Suprapubic skin (tissue), 4 donors: ENCODE measurements around the gene CNR1. TPM values are rescaled to one million over a fixed set of nuclear protein-coding genes. Genes with fewer than 3 reads are reported as not detected.
A peak's percentile ranks its signal among the peaks of the same experiment; 100 is the strongest.

Source experiments
- DNase-seq, 2 donors: peaks; one replicate each; pipeline ENCODE4 v3.0.0-alpha.2; 2019; ENCODE audit warnings: low spot score in 2 of 2
- H3K27ac ChIP-seq: fragments of 200-600 bp; sonication (generic); one replicate; pipeline ENCODE4 v1.5.1; 2019
- H3K27me3 ChIP-seq: fragments of 200-600 bp; sonication (generic); one replicate; pipeline ENCODE4 v1.5.1; 2019
- H3K36me3 ChIP-seq: fragments of 200-600 bp; sonication (generic); one replicate; pipeline ENCODE4 v1.5.1; 2019
- H3K4me1 ChIP-seq: fragments of 200-600 bp; sonication (generic); one replicate; pipeline ENCODE4 v1.5.1; 2019
- H3K4me3 ChIP-seq: fragments of 200-600 bp; sonication (generic); one replicate; pipeline ENCODE4 v1.5.1; 2019; ENCODE audit warnings: mild to moderate bottlenecking
- H3K9me3 ChIP-seq: fragments of 200-600 bp; sonication (generic); one replicate; pipeline ENCODE4 v1.5.1; 2019
- EP300 ChIP-seq: sonication (generic); formaldehyde crosslinking; IDR thresholded peaks from one replicate; pipeline ENCODE4 v1.6.1; 2017; ENCODE audit warnings: antibody characterized with exemption
- POLR2A ChIP-seq, 2 donors: fragments of 450-650 bp; IDR thresholded peaks; one replicate each; pipeline ENCODE4 v1.6.1; 2017; ENCODE audit warnings: antibody characterized with exemption in 2 of 2, mild to moderate bottlenecking in 2 of 2, moderate library complexity in 2 of 2
- POLR2AphosphoS5 ChIP-seq, 3 donors: sonication (generic); formaldehyde crosslinking; IDR thresholded peaks; one replicate each; pipeline ENCODE4 v1.6.1; 2017; ENCODE audit warnings: antibody characterized with exemption in 3 of 3
- WGBS: methylation state at CpG from one replicate; pipeline ENCODE4 v1.1.5; 2018; 5-methylcytosine and 5-hydroxymethylcytosine counted together
- total RNA-seq, 4 donors: library from RNA; depleted of rRNA; stranded (reverse); fragments of >200 nt; gene quantifications; one replicate each; pipeline ENCODE4 v1.1.0, GENCODE V29; 2016
- TF ChIP-seq, protein P1 (sequence below), 2 donors: fragments of 200-600 bp in 1 of 2; fragments of 450-650 bp in 1 of 2; sonication (generic) in 1 of 2; IDR thresholded peaks; one replicate each; pipeline ENCODE4 v1.5.1; 2016 to 2019; ENCODE audit warnings: antibody characterized with exemption in 2 of 2, mild to moderate bottlenecking in 1 of 2, moderate library complexity in 1 of 2

The CNR1 gene
- total RNA-seq, 4 donors from 2014 or later, result 3.7 to 12.2 (median 6.4) TPM

DNA sequence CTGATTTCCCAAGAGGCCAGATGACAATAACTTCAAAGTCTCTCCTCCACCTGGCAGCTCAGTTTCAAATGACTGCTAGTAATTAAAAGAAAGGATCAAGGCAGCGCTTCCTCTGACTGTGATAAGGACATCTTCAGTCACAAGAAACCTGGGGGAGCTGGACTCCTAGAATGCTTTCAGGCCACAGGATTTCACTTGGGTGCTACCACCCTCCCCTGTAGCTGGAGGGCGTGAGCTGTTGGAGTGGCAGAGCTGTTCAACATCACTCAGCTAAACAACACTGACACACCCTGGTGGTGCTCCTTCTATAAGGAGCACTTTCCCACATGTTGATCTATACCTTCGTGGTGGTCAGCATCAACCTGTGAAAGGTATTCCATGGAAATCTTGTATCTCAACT lies 2.2 kb upstream of the CNR1 start:
- TF ChIP-seq, protein P1, sequence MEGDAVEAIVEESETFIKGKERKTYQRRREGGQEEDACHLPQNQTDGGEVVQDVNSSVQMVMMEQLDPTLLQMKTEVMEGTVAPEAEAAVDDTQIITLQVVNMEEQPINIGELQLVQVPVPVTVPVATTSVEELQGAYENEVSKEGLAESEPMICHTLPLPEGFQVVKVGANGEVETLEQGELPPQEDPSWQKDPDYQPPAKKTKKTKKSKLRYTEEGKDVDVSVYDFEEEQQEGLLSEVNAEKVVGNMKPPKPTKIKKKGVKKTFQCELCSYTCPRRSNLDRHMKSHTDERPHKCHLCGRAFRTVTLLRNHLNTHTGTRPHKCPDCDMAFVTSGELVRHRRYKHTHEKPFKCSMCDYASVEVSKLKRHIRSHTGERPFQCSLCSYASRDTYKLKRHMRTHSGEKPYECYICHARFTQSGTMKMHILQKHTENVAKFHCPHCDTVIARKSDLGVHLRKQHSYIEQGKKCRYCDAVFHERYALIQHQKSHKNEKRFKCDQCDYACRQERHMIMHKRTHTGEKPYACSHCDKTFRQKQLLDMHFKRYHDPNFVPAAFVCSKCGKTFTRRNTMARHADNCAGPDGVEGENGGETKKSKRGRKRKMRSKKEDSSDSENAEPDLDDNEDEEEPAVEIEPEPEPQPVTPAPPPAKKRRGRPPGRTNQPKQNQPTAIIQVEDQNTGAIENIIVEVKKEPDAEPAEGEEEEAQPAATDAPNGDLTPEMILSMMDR (IDR thresholded peaks at IDR 0.05), result no peak
- no peak for TF ChIP-seq POLR2A (IDR thresholded peaks at IDR 0.05)
- TF ChIP-seq POLR2AphosphoS5 (IDR thresholded peaks at IDR 0.05), result no peak
- TF ChIP-seq EP300, result no peak
- 75% methylated on average over 3 of the region's 3 CpGs for WGBS
- peaks cover 25% of the 10 kb centered on the region for H3K4me1 ChIP-seq
- H3K4me3 ChIP-seq, result no peak overlapping the region
- H3K9me3 ChIP-seq, result no peaks in the 10 kb centered on the region
- peaks cover 44% of the 10 kb centered on the region for H3K27me3 ChIP-seq
- H3K36me3 ChIP-seq, result no peaks in the 10 kb centered on the region
- no peak for DNase-seq
- H3K27ac ChIP-seq, result no peak overlapping the region

DNA sequence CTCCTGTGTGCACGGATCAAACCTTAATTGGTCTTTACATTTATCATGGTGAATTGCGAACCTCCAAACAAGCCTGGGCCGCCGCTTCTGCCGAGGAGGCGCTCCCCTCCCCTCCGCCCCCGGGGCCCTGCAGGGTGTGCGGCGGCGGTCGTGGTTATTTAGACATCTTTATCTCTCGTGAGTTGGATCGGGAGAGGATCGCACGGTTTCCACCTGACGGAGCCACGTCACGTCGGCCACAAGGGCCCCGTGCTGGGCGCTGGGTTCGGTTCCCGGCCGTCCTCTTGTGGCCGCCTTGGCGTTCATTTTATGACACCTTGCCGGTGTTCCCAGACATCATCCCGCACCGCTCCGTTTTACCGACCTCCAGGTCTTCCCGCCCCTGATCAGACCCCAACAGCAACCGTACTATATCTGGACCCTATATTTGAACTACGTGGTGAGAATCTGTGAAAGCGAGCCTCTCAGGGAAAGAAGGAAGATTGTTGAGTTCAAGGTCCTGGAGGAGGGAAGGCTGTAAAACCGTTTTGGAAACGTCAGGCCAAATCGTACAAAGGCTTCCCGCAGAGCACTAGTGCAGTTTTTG lies 1.3 kb upstream of the CNR1 start:
- Histone ChIP-seq H3K27me3 (peaks cover 47% of the 10 kb centered on the region), H3K27ac (no peak overlapping the region)

GRCh38 chr6:88166493-88167351 lies 575 bp upstream of the CNR1 start:
- Histone ChIP-seq H3K9me3 (no peaks in the 10 kb centered on the region), H3K4me1 (peaks cover 25% of the 10 kb centered on the region), H3K36me3 (no peaks in the 10 kb centered on the region), H3K4me3 (peak overlapping the region; percentile 67), H3K27me3 (peaks cover 50% of the 10 kb centered on the region), H3K27ac (peak overlapping the region; percentile 31)
- DNase-seq, result no peak
- WGBS, result 0% methylated on average over 8 of the region's 103 CpGs
- TF ChIP-seq, protein P1 (IDR thresholded peaks at IDR 0.05), result no peak
- no peak for TF ChIP-seq POLR2A (IDR thresholded peaks at IDR 0.05)

More for the DNA sequence above, 1.3 kb upstream of the CNR1 start:
- TF ChIP-seq POLR2A (IDR thresholded peaks at IDR 0.05) (no peak), EP300 (no peak), POLR2AphosphoS5 (IDR thresholded peaks at IDR 0.05) (no peak)
- TF ChIP-seq, protein P1 (IDR thresholded peaks at IDR 0.05), result no peak
- WGBS, result 32% methylated on average over 12 of the region's 40 CpGs
- peaks cover 25% of the 10 kb centered on the region for H3K4me1 ChIP-seq
- H3K4me3 ChIP-seq, result peak overlapping the region; percentile 67
- no peaks in the 10 kb centered on the region for H3K36me3 ChIP-seq
- no peak for DNase-seq
- no peaks in the 10 kb centered on the region for H3K9me3 ChIP-seq

- no peaks in the 10 kb centered on the region for H3K9me3 ChIP-seq
- WGBS, result 6% methylated on average over 16 of the region's 18 CpGs
- peaks cover 25% of the 10 kb centered on the region for H3K4me1 ChIP-seq
- TF ChIP-seq POLR2AphosphoS5 (IDR thresholded peaks at IDR 0.05) (no peak), POLR2A (IDR thresholded peaks at IDR 0.05) (no peak), EP300 (no peak)
- TF ChIP-seq, protein P1 (IDR thresholded peaks at IDR 0.05), result no peak
- H3K4me3 ChIP-seq, result peak overlapping the region; percentile 67
- H3K27me3 ChIP-seq, result peaks cover 50% of the 10 kb centered on the region
- H3K36me3 ChIP-seq, result no peaks in the 10 kb centered on the region
- DNase-seq, result no peak
- H3K27ac ChIP-seq, result peak overlapping the region; percentile 31
Observed at GRCh38 chr6:88165087-88165843, 882 bp downstream of the CNR1 start.

- Histone ChIP-seq H3K27ac (no peak overlapping the region), H3K36me3 (no peaks in the 10 kb centered on the region), H3K27me3 (peaks cover 50% of the 10 kb centered on the region), H3K4me1 (peaks cover 25% of the 10 kb centered on the region), H3K4me3 (peak overlapping the region; percentile 67), H3K9me3 (no peaks in the 10 kb centered on the region)
- TF ChIP-seq POLR2A (IDR thresholded peaks at IDR 0.05), result no peak
- TF ChIP-seq EP300, result no peak
- TF ChIP-seq, protein P1 (IDR thresholded peaks at IDR 0.05), result no peak
- no peak for TF ChIP-seq POLR2AphosphoS5 (IDR thresholded peaks at IDR 0.05)
- DNase-seq, result no peak
- WGBS, result 87% methylated on average over 4 of the region's 4 CpGs
Observed at GRCh38 chr6:88164061-88164460, 2.1 kb downstream of the CNR1 start.
